Astrocyte (in vitro differentiated cells and primary cell): ENCODE data around the gene NPAS3. TPM values are rescaled to one million over a fixed set of nuclear protein-coding genes. Genes with fewer than 3 reads are reported as not detected.

ENCODE experiments used
- DNase-seq: peaks from one replicate; pipeline ENCODE4 v3.0.0-alpha.2; 2010; ENCODE audit warnings: low read depth
- FAIRE-seq: peaks from 2 replicates; lab custom pipeline; 2011; peaks lifted over from hg19 to GRCh38; lab: Jason Lieb, UNC
- H2AFZ ChIP-seq: 2 replicates; pipeline ENCODE4 v1.6.0; 2012; ENCODE audit warnings: low read depth, low read length, inconsistent platforms
- H3K27ac ChIP-seq: 2 replicates; pipeline ENCODE4 v1.5.1; 2011; ENCODE audit warnings: low read depth, low read length, inconsistent platforms
- H3K27me3 ChIP-seq: 2 replicates; pipeline ENCODE4 v1.6.0; 2011; ENCODE audit warnings: low read length, inconsistent platforms; ENCODE audit not compliant: insufficient read depth
- H3K36me3 ChIP-seq: 2 replicates; pipeline ENCODE4 v1.5.1; 2011; ENCODE audit warnings: low read length, inconsistent platforms; ENCODE audit not compliant: insufficient read depth
- H3K4me1 ChIP-seq: 2 replicates; pipeline ENCODE4 v1.5.1; 2011; ENCODE audit warnings: low read length, inconsistent platforms; ENCODE audit not compliant: insufficient read depth
- H3K4me2 ChIP-seq: 2 replicates; pipeline ENCODE4 v1.6.0; 2012; ENCODE audit warnings: low read length, inconsistent platforms
- H3K4me3 ChIP-seq: 2 replicates; pipeline ENCODE4 v1.5.1; 2011; ENCODE audit warnings: low read depth, mild to moderate bottlenecking, low read length, inconsistent platforms; ENCODE audit not compliant: insufficient read depth
- H3K79me2 ChIP-seq: 2 replicates; pipeline ENCODE4 v1.6.0; 2012; ENCODE audit warnings: mild to moderate bottlenecking, low read length, inconsistent platforms; ENCODE audit not compliant: insufficient read depth
- H3K9ac ChIP-seq: 2 replicates; pipeline ENCODE4 v1.6.0; 2012; ENCODE audit warnings: mild to moderate bottlenecking, low read length, inconsistent platforms
- H3K9me3 ChIP-seq: 2 replicates; pipeline ENCODE4 v1.5.1; 2012; ENCODE audit warnings: low read depth, mild to moderate bottlenecking, low read length, inconsistent platforms; ENCODE audit not compliant: insufficient read depth
- H4K20me1 ChIP-seq: 2 replicates; pipeline ENCODE4 v1.6.0; 2012; ENCODE audit warnings: low read length, inconsistent platforms; ENCODE audit not compliant: insufficient read depth
- H3K27ac Mint-ChIP-seq: one replicate; pipeline ENCODE4 v1.8.0; 2021; ENCODE audit warnings: mild to moderate bottlenecking, mixed read lengths; ENCODE audit not compliant: unreplicated experiment
- H3K27me3 Mint-ChIP-seq: one replicate; pipeline ENCODE4 v1.8.0; 2021; ENCODE audit warnings: low read depth, mixed read lengths; ENCODE audit not compliant: unreplicated experiment
- H3K36me3 Mint-ChIP-seq: one replicate; pipeline ENCODE4 v1.8.0; 2021; ENCODE audit warnings: low read depth, mixed read lengths; ENCODE audit not compliant: unreplicated experiment
- H3K4me1 Mint-ChIP-seq: one replicate; pipeline ENCODE4 v1.8.0; 2021; ENCODE audit warnings: low read depth, mixed read lengths; ENCODE audit not compliant: unreplicated experiment
- H3K4me3 Mint-ChIP-seq: one replicate; pipeline ENCODE4 v1.8.0; 2021; ENCODE audit warnings: mild to moderate bottlenecking, moderate library complexity, mixed read lengths; ENCODE audit not compliant: unreplicated experiment
- H3K9me3 Mint-ChIP-seq: one replicate; pipeline ENCODE4 v1.8.0; 2021; ENCODE audit warnings: mild to moderate bottlenecking, mixed read lengths; ENCODE audit not compliant: unreplicated experiment
- EZH2 ChIP-seq: IDR thresholded peaks from 2 replicates; pipeline ENCODE4 v1.6.1; 2012; ENCODE audit warnings: mild to moderate bottlenecking, low read length, inconsistent platforms; ENCODE audit not compliant: insufficient read depth
- total RNA-seq: library from RNA; stranded (reverse); gene quantifications from 2 replicates; pipeline ENCODE4 v1.2.1, GENCODE V29; 2021
- TF ChIP-seq, protein P1 (sequence below): IDR thresholded peaks from 2 replicates; pipeline ENCODE4 v1.5.1; 2011; ENCODE audit warnings: low read depth, mild to moderate bottlenecking, inconsistent platforms, low read length, moderate library complexity; ENCODE audit not compliant: insufficient read depth

The NPAS3 gene
- total RNA-seq, 1 donor from 2014 or later: 2.6 TPM

DNA sequence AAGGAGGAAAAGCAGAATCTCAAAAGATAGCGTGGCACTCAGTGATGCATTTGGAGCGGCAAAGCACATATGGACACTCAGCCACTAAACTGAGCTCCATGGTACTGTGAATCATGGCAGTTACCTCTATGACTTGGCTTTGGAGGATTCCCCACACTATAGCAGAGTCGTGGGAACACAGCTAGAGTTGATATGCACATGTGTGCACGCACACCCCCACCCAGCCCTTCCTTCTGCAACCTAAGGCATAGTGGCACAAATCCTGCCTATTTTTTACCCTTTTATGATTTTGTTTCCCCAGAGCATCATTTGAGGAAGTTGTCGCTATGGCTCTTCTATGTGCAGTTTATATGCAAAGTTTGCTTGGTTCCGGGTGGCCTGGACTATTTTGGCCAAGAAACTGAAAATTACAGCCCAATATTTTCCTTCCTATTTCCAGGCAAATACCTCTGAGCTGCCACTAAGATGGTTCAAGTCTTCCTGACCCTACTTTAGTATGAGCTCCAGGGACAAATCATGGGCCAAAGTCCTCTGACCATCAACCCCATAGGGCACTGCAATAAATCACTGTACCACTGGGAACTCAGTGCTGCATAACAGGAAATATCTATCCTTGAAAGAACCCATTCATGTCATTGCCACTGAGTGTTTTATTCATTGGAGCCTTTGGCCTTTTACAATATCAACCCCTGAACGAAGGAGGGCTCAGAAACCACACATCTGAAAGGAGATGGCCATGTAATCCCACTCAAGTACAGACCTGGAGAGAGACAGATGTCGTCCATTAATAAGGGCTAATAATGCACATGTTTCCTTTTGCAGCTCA, 834.7 kb downstream of the NPAS3 start:
- no peaks in the 10 kb centered on the region for H3K36me3 ChIP-seq
- no peaks in the 10 kb centered on the region for H3K36me3 Mint-ChIP-seq
- H3K27ac ChIP-seq: no peak overlapping the region
- H3K9me3 ChIP-seq: no peaks in the 10 kb centered on the region
- DNase-seq: no peak
- no peak overlapping the region for H3K9ac ChIP-seq
- no peaks in the 10 kb centered on the region for H3K27me3 Mint-ChIP-seq
- no peaks in the 10 kb centered on the region for H3K79me2 ChIP-seq
- H3K4me1 Mint-ChIP-seq: peaks cover 2% of the 10 kb centered on the region
- TF ChIP-seq, protein P1, sequence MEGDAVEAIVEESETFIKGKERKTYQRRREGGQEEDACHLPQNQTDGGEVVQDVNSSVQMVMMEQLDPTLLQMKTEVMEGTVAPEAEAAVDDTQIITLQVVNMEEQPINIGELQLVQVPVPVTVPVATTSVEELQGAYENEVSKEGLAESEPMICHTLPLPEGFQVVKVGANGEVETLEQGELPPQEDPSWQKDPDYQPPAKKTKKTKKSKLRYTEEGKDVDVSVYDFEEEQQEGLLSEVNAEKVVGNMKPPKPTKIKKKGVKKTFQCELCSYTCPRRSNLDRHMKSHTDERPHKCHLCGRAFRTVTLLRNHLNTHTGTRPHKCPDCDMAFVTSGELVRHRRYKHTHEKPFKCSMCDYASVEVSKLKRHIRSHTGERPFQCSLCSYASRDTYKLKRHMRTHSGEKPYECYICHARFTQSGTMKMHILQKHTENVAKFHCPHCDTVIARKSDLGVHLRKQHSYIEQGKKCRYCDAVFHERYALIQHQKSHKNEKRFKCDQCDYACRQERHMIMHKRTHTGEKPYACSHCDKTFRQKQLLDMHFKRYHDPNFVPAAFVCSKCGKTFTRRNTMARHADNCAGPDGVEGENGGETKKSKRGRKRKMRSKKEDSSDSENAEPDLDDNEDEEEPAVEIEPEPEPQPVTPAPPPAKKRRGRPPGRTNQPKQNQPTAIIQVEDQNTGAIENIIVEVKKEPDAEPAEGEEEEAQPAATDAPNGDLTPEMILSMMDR: no peak
- no peak for TF ChIP-seq EZH2
- H2AFZ ChIP-seq: no peak overlapping the region
- no peaks in the 10 kb centered on the region for H3K9me3 Mint-ChIP-seq
- no peak overlapping the region for H3K27ac Mint-ChIP-seq
- no peak overlapping the region for H3K4me3 Mint-ChIP-seq
- no peaks in the 10 kb centered on the region for H3K27me3 ChIP-seq
- no peaks in the 10 kb centered on the region for H4K20me1 ChIP-seq
- H3K4me3 ChIP-seq: no peak overlapping the region
- no peak overlapping the region for H3K4me2 ChIP-seq
- no peak for FAIRE-seq
- H3K4me1 ChIP-seq: no peaks in the 10 kb centered on the region

DNA sequence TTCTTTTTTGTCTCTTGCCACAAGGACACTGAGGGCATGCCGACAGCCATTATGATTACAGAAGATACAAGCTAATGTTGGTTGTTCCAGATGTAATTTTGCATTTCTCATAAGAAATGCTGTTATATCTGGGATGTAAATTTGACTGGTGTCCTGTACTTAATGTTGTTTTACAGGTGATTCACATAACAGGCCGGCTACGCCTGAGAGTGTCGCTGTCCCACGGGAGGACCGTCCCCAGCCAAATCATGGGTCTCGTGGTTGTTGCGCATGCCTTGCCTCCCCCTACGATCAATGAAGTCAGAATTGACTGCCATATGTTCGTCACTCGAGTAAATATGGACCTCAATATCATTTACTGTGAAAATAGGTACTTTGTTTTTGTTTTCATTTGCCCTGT, 835.5 kb downstream of the NPAS3 start:
- H3K79me2 ChIP-seq: no peaks in the 10 kb centered on the region
- no peak overlapping the region for H3K4me2 ChIP-seq
- H3K36me3 Mint-ChIP-seq: no peaks in the 10 kb centered on the region
- H3K4me1 Mint-ChIP-seq: no peaks in the 10 kb centered on the region
- H3K27ac Mint-ChIP-seq: no peak overlapping the region
- H3K4me1 ChIP-seq: no peaks in the 10 kb centered on the region
- H3K9ac ChIP-seq: no peak overlapping the region
- no peak overlapping the region for H2AFZ ChIP-seq
- H3K27ac ChIP-seq: no peak overlapping the region
- DNase-seq (no peak), FAIRE-seq (no peak)
- H3K27me3 ChIP-seq: no peaks in the 10 kb centered on the region
- H4K20me1 ChIP-seq: no peaks in the 10 kb centered on the region
- no peak for TF ChIP-seq EZH2
- TF ChIP-seq, protein P1: no peak
- no peak overlapping the region for H3K4me3 ChIP-seq
- no peaks in the 10 kb centered on the region for H3K27me3 Mint-ChIP-seq
- no peaks in the 10 kb centered on the region for H3K9me3 Mint-ChIP-seq
- no peaks in the 10 kb centered on the region for H3K36me3 ChIP-seq
- no peak overlapping the region for H3K4me3 Mint-ChIP-seq
- H3K9me3 ChIP-seq: no peaks in the 10 kb centered on the region

DNA sequence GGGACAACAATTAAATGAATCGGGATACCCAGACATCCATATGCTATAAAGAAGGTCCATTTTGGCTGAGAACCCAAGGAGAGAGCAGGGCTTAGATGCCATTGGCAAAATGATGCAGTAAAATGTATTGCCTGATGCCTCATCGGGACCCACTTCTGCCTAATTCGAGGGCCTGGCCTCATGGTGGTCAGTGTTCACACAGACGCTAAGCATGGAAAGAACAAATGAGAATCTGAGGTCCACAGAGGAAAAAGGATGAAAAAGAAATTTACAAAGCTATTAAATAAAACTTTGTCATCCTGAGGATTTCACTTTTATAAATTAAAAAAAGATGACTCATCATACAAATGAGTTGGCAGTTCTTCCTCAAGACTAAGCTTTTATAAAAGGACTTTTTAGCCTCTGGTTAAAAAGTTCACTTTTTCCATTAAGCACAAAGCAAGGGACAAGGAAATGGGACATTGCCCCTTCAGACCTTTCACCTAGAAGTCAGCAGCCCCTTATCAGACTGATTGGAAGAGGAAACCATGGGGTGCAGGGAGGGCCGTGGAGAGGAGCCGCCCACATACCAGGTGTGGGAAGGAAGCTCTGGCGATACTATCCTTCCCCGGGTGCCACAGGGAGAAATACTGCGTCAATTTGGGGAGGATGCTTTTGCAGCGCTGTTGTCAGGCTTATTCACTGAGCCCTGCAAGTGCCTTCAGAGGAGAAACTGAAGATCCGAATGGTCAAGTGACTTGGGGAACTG, 836.2 kb downstream of the NPAS3 start:
- Histone ChIP-seq H3K79me2 (no peaks in the 10 kb centered on the region), H3K4me1 (no peaks in the 10 kb centered on the region), H2AFZ (no peak overlapping the region), H3K9ac (no peak overlapping the region), H3K27ac (no peak overlapping the region), H3K9me3 (no peaks in the 10 kb centered on the region), H3K4me2 (no peak overlapping the region), H4K20me1 (no peaks in the 10 kb centered on the region), H3K27me3 (no peaks in the 10 kb centered on the region), H3K4me3 (no peak overlapping the region), H3K36me3 (no peaks in the 10 kb centered on the region)
- H3K27me3 Mint-ChIP-seq: no peaks in the 10 kb centered on the region
- FAIRE-seq: no peak
- H3K27ac Mint-ChIP-seq: no peak overlapping the region
- H3K4me3 Mint-ChIP-seq: no peak overlapping the region
- no peaks in the 10 kb centered on the region for H3K9me3 Mint-ChIP-seq
- H3K4me1 Mint-ChIP-seq: no peaks in the 10 kb centered on the region
- TF ChIP-seq EZH2: no peak
- TF ChIP-seq, protein P1: no peak
- no peaks in the 10 kb centered on the region for H3K36me3 Mint-ChIP-seq
- no peak for DNase-seq
